ENCODE results near the gene CBX3. TPM values are rescaled to one million over a fixed set of nuclear protein-coding genes. Genes with fewer than 3 reads are reported as not detected.

Gene CBX3
- total RNA-seq, 4 donors from 2014 or later, result 61.1 to 92.1 (median 83.3) TPM

GRCh38 chr7:26166684-26167266 lies 34.8 kb upstream of the CBX3 start:
- no peak overlapping the region for H3K27ac ChIP-seq
- WGBS, 2 donors (ENCODE audit: low coverage in 1 of 2), result 77 to 89% methylated on average over 4 of the region's 5 CpGs
- H3K36me3 ChIP-seq, result peaks cover 0 to 22% of the 10 kb centered on the region in 2 donors
- no peaks in the 10 kb centered on the region for H3K9me3 ChIP-seq
- TF ChIP-seq POLR2A (IDR thresholded peaks at IDR 0.05) (no peak), EP300 (IDR thresholded peaks at IDR 0.05) (no peak), POLR2AphosphoS5 (IDR thresholded peaks at IDR 0.05) (no peak), CTCF (IDR thresholded peaks at IDR 0.05) (no peak)
- no peaks in the 10 kb centered on the region for H3K27me3 ChIP-seq
- ATAC-seq, result no peak
- no peak overlapping the region for H3K4me3 ChIP-seq
- no peaks in the 10 kb centered on the region for H3K4me1 ChIP-seq

GRCh38 chr7:26167303-26167934 lies 34.1 kb upstream of the CBX3 start:
- peaks cover 0 to 22% of the 10 kb centered on the region in 2 donors for H3K36me3 ChIP-seq
- TF ChIP-seq POLR2AphosphoS5 (IDR thresholded peaks at IDR 0.05) (no peak), POLR2A (IDR thresholded peaks at IDR 0.05) (no peak), CTCF (IDR thresholded peaks at IDR 0.05) (no peak), EP300 (IDR thresholded peaks at IDR 0.05) (no peak)
- H3K27me3 ChIP-seq, result no peaks in the 10 kb centered on the region
- no peak overlapping the region for H3K27ac ChIP-seq
- 87 to 93% methylated on average over 3 of the region's 3 CpGs for WGBS, 2 donors (ENCODE audit: low coverage in 1 of 2)
- no peaks in the 10 kb centered on the region for H3K9me3 ChIP-seq
- no peak for ATAC-seq
- H3K4me1 ChIP-seq, result no peaks in the 10 kb centered on the region
- no peak overlapping the region for H3K4me3 ChIP-seq

GRCh38 chr7:26168458-26169023 lies 33.0 kb upstream of the CBX3 start:
- ATAC-seq, result no peak
- no peaks in the 10 kb centered on the region for H3K9me3 ChIP-seq
- H3K4me1 ChIP-seq, result no peaks in the 10 kb centered on the region
- peaks cover 0 to 22% of the 10 kb centered on the region in 2 donors for H3K36me3 ChIP-seq
- H3K27me3 ChIP-seq, result no peaks in the 10 kb centered on the region
- H3K4me3 ChIP-seq, result no peak overlapping the region
- TF ChIP-seq POLR2AphosphoS5 (IDR thresholded peaks at IDR 0.05) (no peak), CTCF (IDR thresholded peaks at IDR 0.05) (no peak), POLR2A (IDR thresholded peaks at IDR 0.05) (no peak), EP300 (IDR thresholded peaks at IDR 0.05) (no peak)
- WGBS, 2 donors (ENCODE audit: low coverage in 1 of 2), result 83 to 84% methylated on average over 4 to 6 of the region's 6 CpGs
- H3K27ac ChIP-seq, result no peak overlapping the region

GRCh38 chr7:26169271-26169670 lies 32.3 kb upstream of the CBX3 start:
- no peak for TF ChIP-seq CTCF (IDR thresholded peaks at IDR 0.05)
- TF ChIP-seq POLR2AphosphoS5 (IDR thresholded peaks at IDR 0.05), result no peak
- TF ChIP-seq POLR2A (IDR thresholded peaks at IDR 0.05), result no peak
- no peak for TF ChIP-seq EP300 (IDR thresholded peaks at IDR 0.05)
- Histone ChIP-seq H3K27ac (no peak overlapping the region), H3K27me3 (no peaks in the 10 kb centered on the region), H3K4me1 (no peaks in the 10 kb centered on the region), H3K4me3 (no peak overlapping the region), H3K9me3 (no peaks in the 10 kb centered on the region), H3K36me3 (peaks cover 0 to 22% of the 10 kb centered on the region in 2 donors)
- ATAC-seq, result no peak
- 100% methylated on average over 2 of the region's 3 CpGs; no CpG with 5 or more reads in 1 of the 2 donors for WGBS, 2 donors (ENCODE audit: low coverage in 1 of 2)

GRCh38 chr7:26170663-26171062 lies 30.9 kb upstream of the CBX3 start:
- ATAC-seq, result no peak
- 91% methylated on average over 1 of the region's 1 CpG; no CpG with 5 or more reads in 1 of the 2 donors for WGBS, 2 donors (ENCODE audit: low coverage in 1 of 2)

More at GRCh38 chr7:26170663-26171062, 30.9 kb upstream of the CBX3 start:
- H3K27me3 ChIP-seq, result no peaks in the 10 kb centered on the region
- no peak for TF ChIP-seq EP300 (IDR thresholded peaks at IDR 0.05)
- TF ChIP-seq POLR2A (IDR thresholded peaks at IDR 0.05), result no peak
- no peak for TF ChIP-seq CTCF (IDR thresholded peaks at IDR 0.05)
- no peak for TF ChIP-seq POLR2AphosphoS5 (IDR thresholded peaks at IDR 0.05)
- H3K9me3 ChIP-seq, result no peaks in the 10 kb centered on the region
- peaks cover 0 to 22% of the 10 kb centered on the region in 2 donors for H3K36me3 ChIP-seq
- H3K4me1 ChIP-seq, result no peaks in the 10 kb centered on the region
- no peak overlapping the region for H3K27ac ChIP-seq
- no peak overlapping the region for H3K4me3 ChIP-seq
